HepG2 (cell line): ENCODE results near the gene ANXA2. TPM values are rescaled to one million over a fixed set of nuclear protein-coding genes. Genes with fewer than 3 reads are reported as not detected.

Experiments
- EED ChIP-seq: sonication (generic); formaldehyde crosslinking; IDR thresholded peaks from 2 replicates; pipeline ENCODE4 v1.5.0; 2020; ENCODE audit warnings: mild to moderate bottlenecking, missing genetic modification reagents
- FOSL1 ChIP-seq: sonication (generic); formaldehyde crosslinking; IDR thresholded peaks from 2 replicates; pipeline ENCODE4 v1.9.0; 2021; ENCODE audit warnings: missing genetic modification reagents, borderline replicate concordance
- HOXD1 ChIP-seq: sonication (generic); formaldehyde crosslinking; IDR thresholded peaks from 2 replicates; pipeline ENCODE4 v1.5.0; 2020; ENCODE audit warnings: missing genetic modification reagents
- IRF2 ChIP-seq: IDR thresholded peaks from 2 replicates; pipeline ENCODE4 v1.6.1; 2018; ENCODE audit warnings: missing genetic modification reagents, missing compliant biosample characterization
- JUND ChIP-seq: sonication (generic); formaldehyde crosslinking; IDR thresholded peaks from 2 replicates; pipeline ENCODE4 v1.8.0; 2022; ENCODE audit warnings: mild to moderate bottlenecking, missing genetic modification reagents
- MEIS1 ChIP-seq: sonication (generic); formaldehyde crosslinking; IDR thresholded peaks from 2 replicates; pipeline ENCODE4 v1.9.0; 2021; ENCODE audit warnings: mild to moderate bottlenecking, missing genetic modification reagents, moderate library complexity, borderline replicate concordance
- NAIF1 ChIP-seq: sonication (generic); formaldehyde crosslinking; IDR thresholded peaks from 2 replicates; pipeline ENCODE4 v1.5.0; 2020; ENCODE audit warnings: mild to moderate bottlenecking, missing genetic modification reagents, borderline replicate concordance
- PRDM15 ChIP-seq: sonication (generic); formaldehyde crosslinking; IDR thresholded peaks from 2 replicates; pipeline ENCODE4 v1.4.0; 2020; ENCODE audit warnings: missing genetic modification reagents
- SALL1 ChIP-seq: sonication (generic); formaldehyde crosslinking; IDR thresholded peaks from 2 replicates; pipeline ENCODE4 v1.8.0; 2022; ENCODE audit warnings: mild to moderate bottlenecking, missing genetic modification reagents
- TEAD2 ChIP-seq: sonication (generic); formaldehyde crosslinking; IDR thresholded peaks from 2 replicates; pipeline ENCODE4 v1.9.0; 2021; ENCODE audit warnings: missing genetic modification reagents
- XRCC5 ChIP-seq: fragments of 200-400 bp; formaldehyde crosslinking; optimal IDR thresholded peaks from 2 replicates; pipeline ENCODE3; 2017; ENCODE audit warnings: mild to moderate bottlenecking, low read length
- ZNF501 ChIP-seq: sonication (generic); formaldehyde crosslinking; IDR thresholded peaks from 2 replicates; pipeline ENCODE4 v1.5.1; 2020; ENCODE audit warnings: mild to moderate bottlenecking, moderate library complexity, missing genetic modification reagents
- ZNF703 ChIP-seq: sonication (generic); formaldehyde crosslinking; IDR thresholded peaks from 2 replicates; pipeline ENCODE4 v1.5.1; 2020; ENCODE audit warnings: missing genetic modification reagents, mild to moderate bottlenecking, moderate library complexity, borderline replicate concordance
- ZNF746 ChIP-seq: sonication (generic); formaldehyde crosslinking; IDR thresholded peaks from 2 replicates; pipeline ENCODE4 v1.8.0; 2022; ENCODE audit warnings: mild to moderate bottlenecking, missing genetic modification reagents
- ZNF777 ChIP-seq: sonication (generic); formaldehyde crosslinking; IDR thresholded peaks from 2 replicates; pipeline ENCODE4 v1.4.0; 2020; ENCODE audit warnings: missing genetic modification reagents
- ZSCAN25 ChIP-seq: sonication (generic); formaldehyde crosslinking; IDR thresholded peaks from 2 replicates; pipeline ENCODE4 v1.8.0; 2022; ENCODE audit warnings: mild to moderate bottlenecking, missing genetic modification reagents
- polyA plus RNA-seq, 8 experiments: library from polyadenylated mRNA; depleted of rRNA in 3 of 8; stranded (reverse) in 7 of 8; unstranded in 1 of 8; fragments of >200 nt; fragmentation: Illumina TruSeq in 4 of 8; extraction: Trizol in 4 of 8; gene quantifications; 2 replicates each; pipeline versions ENCODE4 v1.2.1 to v1.2.3, GENCODE V29; 2011 to 2016; ENCODE audit warnings: low read depth in 4 of 8, missing spikeins in 1 of 8, mixed read lengths in 1 of 8; ENCODE audit not compliant: insufficient read depth in 1 of 8
- total RNA-seq, 5 experiments: library from RNA; depleted of rRNA; stranded (reverse); fragments of >200 nt; fragmentation: Illumina TruSeq; extraction: Trizol; gene quantifications; 2 replicates each; pipeline ENCODE4 v1.2.3, GENCODE V29; 2016; ENCODE audit warnings: low read depth in 1 of 5
- TF ChIP-seq, protein P1 (sequence below): IDR thresholded peaks from 2 replicates; pipeline ENCODE4 v1.6.1; 2012; ENCODE audit warnings: inconsistent platforms
- TF ChIP-seq, protein P2 (sequence below): sonication (generic); formaldehyde crosslinking; IDR thresholded peaks from 2 replicates; pipeline ENCODE4 v1.5.0; 2020; ENCODE audit warnings: mild to moderate bottlenecking, missing genetic modification reagents, borderline replicate concordance

The ANXA2 gene
- total and polyA plus RNA-seq, 2 of the 13 experiments (the other 11 are each of a cell fraction or from before 2014, with no cell fraction given), result 196 to 613 TPM

GRCh38 chr15:60392986-60393790, 4.6 kb downstream of the ANXA2 start (continued):
- TF ChIP-seq FOSL1 (CRISPR knock-in tag), result peak; percentile 53; the same call in 1 of the 2 replicates
- peak; percentile 93 for TF ChIP-seq MEIS1
- no peak for TF ChIP-seq ZNF703 (CRISPR knock-in tag)
- TF ChIP-seq HOXD1 (CRISPR knock-in tag), result no peak
- TF ChIP-seq NAIF1 (CRISPR knock-in tag), result 0 out of 2 replicates have a peak, but pooled peaks have one; percentile 29
- peak; percentile 90; the same call in 1 of the 2 replicates for TF ChIP-seq ZSCAN25 (CRISPR knock-in tag)
- peak; percentile 72 for TF ChIP-seq ZNF501 (CRISPR knock-in tag)
- TF ChIP-seq, protein P1, sequence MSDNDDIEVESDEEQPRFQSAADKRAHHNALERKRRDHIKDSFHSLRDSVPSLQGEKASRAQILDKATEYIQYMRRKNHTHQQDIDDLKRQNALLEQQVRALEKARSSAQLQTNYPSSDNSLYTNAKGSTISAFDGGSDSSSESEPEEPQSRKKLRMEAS, result peak; percentile 87
- TF ChIP-seq EED (CRISPR knock-in tag), result no peak
- peak; percentile 34 for TF ChIP-seq XRCC5
- peak; percentile 75; the same call in 1 of the 2 replicates for TF ChIP-seq JUND (CRISPR knock-in tag)
- 0 out of 2 replicates have a peak, but pooled peaks have one; percentile 28 for TF ChIP-seq ZNF746 (CRISPR knock-in tag)
- TF ChIP-seq, protein P2, sequence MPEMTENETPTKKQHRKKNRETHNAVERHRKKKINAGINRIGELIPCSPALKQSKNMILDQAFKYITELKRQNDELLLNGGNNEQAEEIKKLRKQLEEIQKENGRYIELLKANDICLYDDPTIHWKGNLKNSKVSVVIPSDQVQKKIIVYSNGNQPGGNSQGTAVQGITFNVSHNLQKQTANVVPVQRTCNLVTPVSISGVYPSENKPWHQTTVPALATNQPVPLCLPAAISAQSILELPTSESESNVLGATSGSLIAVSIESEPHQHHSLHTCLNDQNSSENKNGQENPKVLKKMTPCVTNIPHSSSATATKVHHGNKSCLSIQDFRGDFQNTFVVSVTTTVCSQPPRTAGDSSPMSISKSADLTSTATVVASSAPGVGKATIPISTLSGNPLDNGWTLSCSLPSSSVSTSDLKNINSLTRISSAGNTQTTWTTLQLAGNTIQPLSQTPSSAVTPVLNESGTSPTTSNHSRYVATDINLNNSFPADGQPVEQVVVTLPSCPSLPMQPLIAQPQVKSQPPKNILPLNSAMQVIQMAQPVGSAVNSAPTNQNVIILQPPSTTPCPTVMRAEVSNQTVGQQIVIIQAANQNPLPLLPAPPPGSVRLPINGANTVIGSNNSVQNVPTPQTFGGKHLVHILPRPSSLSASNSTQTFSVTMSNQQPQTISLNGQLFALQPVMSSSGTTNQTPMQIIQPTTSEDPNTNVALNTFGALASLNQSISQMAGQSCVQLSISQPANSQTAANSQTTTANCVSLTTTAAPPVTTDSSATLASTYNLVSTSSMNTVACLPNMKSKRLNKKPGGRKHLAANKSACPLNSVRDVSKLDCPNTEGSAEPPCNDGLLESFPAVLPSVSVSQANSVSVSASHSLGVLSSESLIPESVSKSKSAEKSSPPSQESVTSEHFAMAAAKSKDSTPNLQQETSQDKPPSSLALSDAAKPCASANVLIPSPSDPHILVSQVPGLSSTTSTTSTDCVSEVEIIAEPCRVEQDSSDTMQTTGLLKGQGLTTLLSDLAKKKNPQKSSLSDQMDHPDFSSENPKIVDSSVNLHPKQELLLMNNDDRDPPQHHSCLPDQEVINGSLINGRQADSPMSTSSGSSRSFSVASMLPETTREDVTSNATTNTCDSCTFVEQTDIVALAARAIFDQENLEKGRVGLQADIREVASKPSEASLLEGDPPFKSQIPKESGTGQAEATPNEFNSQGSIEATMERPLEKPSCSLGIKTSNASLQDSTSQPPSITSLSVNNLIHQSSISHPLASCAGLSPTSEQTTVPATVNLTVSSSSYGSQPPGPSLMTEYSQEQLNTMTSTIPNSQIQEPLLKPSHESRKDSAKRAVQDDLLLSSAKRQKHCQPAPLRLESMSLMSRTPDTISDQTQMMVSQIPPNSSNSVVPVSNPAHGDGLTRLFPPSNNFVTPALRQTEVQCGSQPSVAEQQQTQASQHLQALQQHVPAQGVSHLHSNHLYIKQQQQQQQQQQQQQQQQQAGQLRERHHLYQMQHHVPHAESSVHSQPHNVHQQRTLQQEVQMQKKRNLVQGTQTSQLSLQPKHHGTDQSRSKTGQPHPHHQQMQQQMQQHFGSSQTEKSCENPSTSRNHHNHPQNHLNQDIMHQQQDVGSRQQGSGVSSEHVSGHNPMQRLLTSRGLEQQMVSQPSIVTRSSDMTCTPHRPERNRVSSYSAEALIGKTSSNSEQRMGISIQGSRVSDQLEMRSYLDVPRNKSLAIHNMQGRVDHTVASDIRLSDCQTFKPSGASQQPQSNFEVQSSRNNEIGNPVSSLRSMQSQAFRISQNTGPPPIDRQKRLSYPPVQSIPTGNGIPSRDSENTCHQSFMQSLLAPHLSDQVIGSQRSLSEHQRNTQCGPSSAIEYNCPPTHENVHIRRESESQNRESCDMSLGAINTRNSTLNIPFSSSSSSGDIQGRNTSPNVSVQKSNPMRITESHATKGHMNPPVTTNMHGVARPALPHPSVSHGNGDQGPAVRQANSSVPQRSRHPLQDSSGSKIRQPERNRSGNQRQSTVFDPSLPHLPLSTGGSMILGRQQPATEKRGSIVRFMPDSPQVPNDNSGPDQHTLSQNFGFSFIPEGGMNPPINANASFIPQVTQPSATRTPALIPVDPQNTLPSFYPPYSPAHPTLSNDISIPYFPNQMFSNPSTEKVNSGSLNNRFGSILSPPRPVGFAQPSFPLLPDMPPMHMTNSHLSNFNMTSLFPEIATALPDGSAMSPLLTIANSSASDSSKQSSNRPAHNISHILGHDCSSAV (CRISPR knock-in tag), result no peak
- no peak for TF ChIP-seq TEAD2
- no peak for TF ChIP-seq PRDM15
- TF ChIP-seq IRF2 (CRISPR knock-in tag), result peak; percentile 68; the same call in 1 of the 2 replicates
- peak; percentile 98 for TF ChIP-seq SALL1 (CRISPR knock-in tag)
- TF ChIP-seq ZNF777 (CRISPR knock-in tag), result no peak
